Measurements from ENCODE around the gene ABHD12.

The ABHD12 gene

GRCh38 chr20:25374842-25375241, 15.8 kb downstream of the ABHD12 start:
- DNase-seq = no peak
- H3K27ac Mint-ChIP-seq = no peak overlapping the region
- H3K27me3 Mint-ChIP-seq = no peaks in the 10 kb centered on the region
- H3K4me3 Mint-ChIP-seq = no peak overlapping the region
- H3K9me3 Mint-ChIP-seq = no peaks in the 10 kb centered on the region
- CTCF ChIA-PET = no interaction called here
- H3K36me3 Mint-ChIP-seq = peaks cover 8% of the 10 kb centered on the region
- H3K4me1 Mint-ChIP-seq = no peaks in the 10 kb centered on the region

GRCh38 chr20:25372584-25373336, 17.9 kb downstream of the ABHD12 start:
- H3K9me3 Mint-ChIP-seq = no peaks in the 10 kb centered on the region
- H3K4me1 Mint-ChIP-seq = no peaks in the 10 kb centered on the region
- DNase-seq = no peak
- no peaks in the 10 kb centered on the region for H3K27me3 Mint-ChIP-seq
- H3K27ac Mint-ChIP-seq = no peak overlapping the region
- H3K4me3 Mint-ChIP-seq = no peak overlapping the region
- peaks cover 12% of the 10 kb centered on the region for H3K36me3 Mint-ChIP-seq
- CTCF ChIA-PET = no interaction called here

GRCh38 chr20:25369971-25370370, 20.7 kb downstream of the ABHD12 start:
- Mint-ChIP-seq H3K36me3 (peaks cover 9% of the 10 kb centered on the region), H3K4me1 (no peaks in the 10 kb centered on the region), H3K27ac (no peak overlapping the region), H3K4me3 (no peak overlapping the region), H3K9me3 (peaks cover 3% of the 10 kb centered on the region), H3K27me3 (no peaks in the 10 kb centered on the region)
- no peak for DNase-seq
- CTCF ChIA-PET = no interaction called here

GRCh38 chr20:25369529-25369928, 21.1 kb downstream of the ABHD12 start:
- CTCF ChIA-PET = no interaction called here
- Mint-ChIP-seq H3K27ac (no peak overlapping the region), H3K36me3 (peaks cover 9% of the 10 kb centered on the region), H3K4me3 (no peak overlapping the region), H3K27me3 (no peaks in the 10 kb centered on the region), H3K4me1 (no peaks in the 10 kb centered on the region), H3K9me3 (peaks cover 3% of the 10 kb centered on the region)
- no peak for DNase-seq

- H3K36me3 Mint-ChIP-seq = peaks cover 10% of the 10 kb centered on the region
- CTCF ChIA-PET = no interaction called here
- no peaks in the 10 kb centered on the region for H3K27me3 Mint-ChIP-seq
- no peak for DNase-seq
- H3K27ac Mint-ChIP-seq = no peak overlapping the region
- peaks cover 3% of the 10 kb centered on the region for H3K9me3 Mint-ChIP-seq
- H3K4me3 Mint-ChIP-seq = no peak overlapping the region
- H3K4me1 Mint-ChIP-seq = no peaks in the 10 kb centered on the region
Observed at GRCh38 chr20:25368976-25369375, 21.7 kb downstream of the ABHD12 start.

GRCh38 chr20:25368526-25368925, 22.1 kb downstream of the ABHD12 start:
- no peaks in the 10 kb centered on the region for H3K27me3 Mint-ChIP-seq

GRCh38 chr20:25364879-25365699, 25.5 kb downstream of the ABHD12 start:
- Mint-ChIP-seq H3K27ac (no peak overlapping the region), H3K36me3 (peaks cover 6% of the 10 kb centered on the region), H3K4me1 (peaks cover 2% of the 10 kb centered on the region), H3K27me3 (no peaks in the 10 kb centered on the region), H3K9me3 (peaks cover 3% of the 10 kb centered on the region), H3K4me3 (no peak overlapping the region)
- no peak for DNase-seq
- CTCF ChIA-PET = no interaction called here

More at GRCh38 chr20:25368526-25368925, 22.1 kb downstream of the ABHD12 start:
- no peak for DNase-seq
- Mint-ChIP-seq H3K4me3 (no peak overlapping the region), H3K36me3 (peaks cover 9% of the 10 kb centered on the region), H3K9me3 (peaks cover 3% of the 10 kb centered on the region), H3K27ac (no peak overlapping the region), H3K4me1 (no peaks in the 10 kb centered on the region)
- CTCF ChIA-PET = no interaction called here

- Mint-ChIP-seq H3K27ac (no peak overlapping the region), H3K4me1 (peaks cover 2% of the 10 kb centered on the region)
Observed at GRCh38 chr20:25364180-25364788, 26.4 kb downstream of the ABHD12 start.

GRCh38 chr20:25361287-25361683, 29.4 kb downstream of the ABHD12 start:
- Mint-ChIP-seq H3K9me3 (no peaks in the 10 kb centered on the region), H3K27me3 (no peaks in the 10 kb centered on the region), H3K36me3 (peaks cover 2% of the 10 kb centered on the region), H3K27ac (no peak overlapping the region), H3K4me3 (no peak overlapping the region), H3K4me1 (peaks cover 2% of the 10 kb centered on the region)
- CTCF ChIA-PET = no interaction called here
- no peak for DNase-seq

More at GRCh38 chr20:25364180-25364788, 26.4 kb downstream of the ABHD12 start:
- peaks cover 3% of the 10 kb centered on the region for H3K9me3 Mint-ChIP-seq
- H3K36me3 Mint-ChIP-seq = peaks cover 6% of the 10 kb centered on the region
- no peaks in the 10 kb centered on the region for H3K27me3 Mint-ChIP-seq
- CTCF ChIA-PET = no interaction called here
- DNase-seq = no peak
- no peak overlapping the region for H3K4me3 Mint-ChIP-seq

GRCh38 chr20:25360631-25361286, 29.9 kb downstream of the ABHD12 start:
- H3K4me3 Mint-ChIP-seq = no peak overlapping the region
- DNase-seq = no peak
- no peaks in the 10 kb centered on the region for H3K9me3 Mint-ChIP-seq
- CTCF ChIA-PET = no interaction called here
- no peaks in the 10 kb centered on the region for H3K27me3 Mint-ChIP-seq
- no peak overlapping the region for H3K27ac Mint-ChIP-seq
- peaks cover 5% of the 10 kb centered on the region for H3K4me1 Mint-ChIP-seq
- H3K36me3 Mint-ChIP-seq = peaks cover 2% of the 10 kb centered on the region

- Mint-ChIP-seq H3K4me3 (no peak overlapping the region), H3K9me3 (peaks cover 6% of the 10 kb centered on the region), H3K36me3 (peaks cover 6% of the 10 kb centered on the region), H3K27me3 (no peaks in the 10 kb centered on the region), H3K27ac (no peak overlapping the region), H3K4me1 (peaks cover 16% of the 10 kb centered on the region)
- CTCF ChIA-PET = interaction anchor here (1.0 kb wide), 1 partner anchor 10 kb away, joined by 3 read pairs; no protein-coding TSS in a partner anchor
- no peak for DNase-seq
Observed at GRCh38 chr20:25356271-25356933, 34.2 kb downstream of the ABHD12 start.

- H3K27ac Mint-ChIP-seq = no peak overlapping the region
Observed at GRCh38 chr20:25355866-25356265, 34.8 kb downstream of the ABHD12 start.

GRCh38 chr20:25355011-25355595, 35.5 kb downstream of the ABHD12 start:
- DNase-seq = no peak
- Mint-ChIP-seq H3K9me3 (peaks cover 6% of the 10 kb centered on the region), H3K27me3 (no peaks in the 10 kb centered on the region), H3K4me3 (no peak overlapping the region), H3K36me3 (peaks cover 6% of the 10 kb centered on the region), H3K27ac (no peak overlapping the region), H3K4me1 (peaks cover 14% of the 10 kb centered on the region)
- CTCF ChIA-PET = interaction anchor here (0.7 kb wide), 1 partner anchor 51 kb away, joined by 5 read pairs; no protein-coding TSS in a partner anchor

More at GRCh38 chr20:25355866-25356265, 34.8 kb downstream of the ABHD12 start:
- peaks cover 16% of the 10 kb centered on the region for H3K4me1 Mint-ChIP-seq
- peaks cover 6% of the 10 kb centered on the region for H3K9me3 Mint-ChIP-seq
- H3K36me3 Mint-ChIP-seq = peaks cover 6% of the 10 kb centered on the region
- CTCF ChIA-PET = interaction anchor here (1.0 kb wide), 1 partner anchor 11 kb away, joined by 3 read pairs; no protein-coding TSS in a partner anchor
- DNase-seq = no peak
- no peak overlapping the region for H3K4me3 Mint-ChIP-seq
- H3K27me3 Mint-ChIP-seq = no peaks in the 10 kb centered on the region
